SK-N-SH (cell line): ENCODE data around the gene ZDHHC12. TPM values are rescaled to one million over a fixed set of nuclear protein-coding genes. Genes with fewer than 3 reads are reported as not detected.
A peak's percentile ranks its signal among the peaks of the same experiment; 100 is the strongest.

Experiments used
- CTCF ChIA-PET: fragments of 300-600, 350-600 bp; formaldehyde crosslinking; extraction: SDS; loops from one replicate; lab custom pipeline; 2021; lab: Yijun Ruan, JAX
- POLR2A ChIA-PET: fragments of 350-600 bp; sonication (Branson Sonifier 250); formaldehyde crosslinking; extraction: SDS; loops from one replicate; lab custom pipeline; 2020; ENCODE audit warnings: antibody characterized with exemption, inconsistent platforms; lab: Yijun Ruan, JAX
- DNase-seq: peaks from one replicate; pipeline ENCODE4 v3.0.0; 2012
- H2AFZ ChIP-seq: fragments of 200-600 bp; sonication (generic); 2 replicates; pipeline ENCODE4 v1.8.1; 2016; ENCODE audit warnings: antibody characterized with exemption, mild to moderate bottlenecking, low read depth
- H3F3A ChIP-seq: fragments of 200-600 bp; sonication (generic); replicated peaks from 2 replicates; pipeline ENCODE3; 2016; ENCODE audit warnings: antibody characterized with exemption, mild to moderate bottlenecking; ENCODE audit not compliant: insufficient read depth
- H3K27ac ChIP-seq, 2 experiments: fragments of 200-500 bp in 1 of 2; fragments of 200-600 bp in 1 of 2; sonication (Bioruptor generic) in 1 of 2; sonication (generic), shearing (Covaris generic) in 1 of 2; 2 replicates each; pipeline versions ENCODE4 v1.5.1 to v1.6.1; 2014 to 2016; ENCODE audit warnings: low read depth in 2 of 2, inconsistent platforms in 1 of 2, low read length in 1 of 2, mild to moderate bottlenecking in 1 of 2, mixed read lengths in 1 of 2
- H3K27me3 ChIP-seq: fragments of 200-600 bp; sonication (generic), shearing (Covaris generic); 2 replicates; pipeline ENCODE4 v1.6.1; 2016; ENCODE audit warnings: mixed run types; ENCODE audit not compliant: insufficient read depth
- H3K36me3 ChIP-seq, 2 experiments: fragments of 200-500 bp in 1 of 2; fragments of 200-600 bp in 1 of 2; sonication (Bioruptor generic) in 1 of 2; sonication (generic) in 1 of 2; replicated peaks in 1 of 2; 2 replicates each; pipeline versions ENCODE3 to v1.5.1; 2014 to 2016; ENCODE audit warnings: low read length in 1 of 2, mild to moderate bottlenecking in 1 of 2; ENCODE audit not compliant: insufficient read depth in 2 of 2, control insufficient read depth in 1 of 2
- H3K4me1 ChIP-seq, 2 experiments: fragments of 200-500 bp in 1 of 2; fragments of 200-600 bp in 1 of 2; sonication (Bioruptor generic) in 1 of 2; sonication (generic), shearing (Covaris generic) in 1 of 2; 2 replicates each; pipeline versions ENCODE4 v1.5.1 to v1.6.1; 2014 to 2016; ENCODE audit warnings: low read depth in 1 of 2, low read length in 1 of 2, mixed run types in 1 of 2; ENCODE audit not compliant: insufficient read depth in 2 of 2, control insufficient read depth in 1 of 2
- H3K4me2 ChIP-seq: fragments of 200-600 bp; sonication (generic), shearing (Covaris generic); 2 replicates; pipeline ENCODE4 v1.6.1; 2017; ENCODE audit warnings: mixed run types
- H3K4me3 ChIP-seq, 2 experiments: fragments of 200-500 bp in 1 of 2; fragments of 200-600 bp in 1 of 2; sonication (Bioruptor generic) in 1 of 2; sonication (generic), shearing (Covaris generic) in 1 of 2; 2 replicates each; pipeline versions ENCODE4 v1.5.1 to v1.8.1; 2014 to 2016; ENCODE audit warnings: low read depth in 2 of 2, inconsistent platforms in 1 of 2, low read length in 1 of 2, mild to moderate bottlenecking in 1 of 2, mixed read lengths in 1 of 2, moderate library complexity in 1 of 2
- H3K79me2 ChIP-seq: fragments of 200-600 bp; sonication (generic); 2 replicates; pipeline ENCODE4 v1.8.1; 2017; ENCODE audit warnings: mild to moderate bottlenecking; ENCODE audit not compliant: insufficient read depth
- H3K9ac ChIP-seq: fragments of 200-600 bp; sonication (generic); 2 replicates; pipeline ENCODE4 v1.6.1; 2017; ENCODE audit warnings: mixed run types
- H3K9me2 ChIP-seq: fragments of 200-600 bp; sonication (generic); 2 replicates; pipeline ENCODE4 v1.6.1; 2017; ENCODE audit warnings: mixed run types
- H3K9me3 ChIP-seq: fragments of 200-600 bp; sonication (generic); 2 replicates; pipeline ENCODE4 v1.6.1; 2017; ENCODE audit warnings: mixed run types, mild to moderate bottlenecking, moderate library complexity
- H4K20me1 ChIP-seq: fragments of 200-600 bp; sonication (generic); 2 replicates; pipeline ENCODE4 v1.6.1; 2017; ENCODE audit warnings: mild to moderate bottlenecking, mixed run types; ENCODE audit not compliant: insufficient read depth
- CHD2 ChIP-seq: fragments of 150-350 bp; IDR thresholded peaks from 2 replicates; pipeline ENCODE4 v1.6.1; 2018; ENCODE audit warnings: low read length; ENCODE audit not compliant: partially characterized antibody
- GABPA ChIP-seq: IDR thresholded peaks from 2 replicates; pipeline ENCODE4 v1.4.0; 2012; ENCODE audit warnings: low read depth, mild to moderate bottlenecking
- GATA2 ChIP-seq: sonication (generic); formaldehyde crosslinking; IDR thresholded peaks from 2 replicates; pipeline ENCODE4 v1.5.0; 2020; ENCODE audit warnings: mild to moderate bottlenecking, missing genetic modification reagents
- MEF2A ChIP-seq: IDR thresholded peaks from 2 replicates; pipeline ENCODE4 v1.4.0; 2012; ENCODE audit warnings: low read depth, borderline replicate concordance
- MXI1 ChIP-seq: IDR thresholded peaks from 2 replicates; pipeline ENCODE4 v1.6.1; 2012; ENCODE audit warnings: mild to moderate bottlenecking, low read depth, low read length, improper control_type of control experiment
- NFIC ChIP-seq: IDR thresholded peaks from 2 replicates; pipeline ENCODE4 v1.4.0; 2012; ENCODE audit warnings: borderline replicate concordance
- NRF1 ChIP-seq: IDR thresholded peaks from 2 replicates; pipeline ENCODE4 v1.6.1; 2012; ENCODE audit warnings: low read depth, mild to moderate bottlenecking, low read length
- POLR2AphosphoS5 ChIP-seq: IDR thresholded peaks from 2 replicates; pipeline ENCODE4 v1.6.1; 2012; ENCODE audit warnings: low read depth, low read length
- RCOR1 ChIP-seq: fragments of 150-350 bp; IDR thresholded peaks from 2 replicates; pipeline ENCODE4 v1.6.1; 2017; ENCODE audit warnings: antibody characterized with exemption, low read length
- RFX5 ChIP-seq: IDR thresholded peaks from 2 replicates; pipeline ENCODE4 v1.6.1; 2012; ENCODE audit warnings: mild to moderate bottlenecking, improper control_type of control experiment, low read length
- RXRA ChIP-seq: IDR thresholded peaks from 2 replicates; pipeline ENCODE4 v1.4.0; 2012; ENCODE audit warnings: low read depth, mild to moderate bottlenecking, borderline replicate concordance
- SMC3 ChIP-seq: IDR thresholded peaks from 2 replicates; pipeline ENCODE4 v1.6.1; 2012; ENCODE audit warnings: low read depth, low read length, improper control_type of control experiment
- TAF1 ChIP-seq: IDR thresholded peaks from 2 replicates; pipeline ENCODE4 v1.6.1; 2012; ENCODE audit warnings: low read depth, mild to moderate bottlenecking, low read length, moderate library complexity, borderline replicate concordance
- TCF12 ChIP-seq: IDR thresholded peaks from 2 replicates; pipeline ENCODE4 v1.4.0; 2012
- YY1 ChIP-seq: IDR thresholded peaks from 2 replicates; pipeline ENCODE4 v1.4.0; 2012; ENCODE audit warnings: low read depth, mild to moderate bottlenecking
- WGBS: methylation state at CpG from one replicate; pipeline ENCODE4 v1.1.6; 2017; ENCODE audit warnings: low lambda C conversion rate; 5-methylcytosine and 5-hydroxymethylcytosine counted together
- polyA plus RNA-seq, 3 experiments: library from polyadenylated mRNA; depleted of rRNA; stranded (reverse); fragments of >200 nt; gene quantifications; 2 replicates each; pipeline ENCODE4 v1.2.3, GENCODE V29; 2012
- TF ChIP-seq, protein P1 (sequence below): IDR thresholded peaks from 2 replicates; pipeline ENCODE4 v1.4.0; 2012; ENCODE audit warnings: low read depth, borderline replicate concordance
- TF ChIP-seq, protein P2 (sequence below): fragments of 150-350 bp; IDR thresholded peaks from 2 replicates; pipeline ENCODE4 v1.6.1; 2017; ENCODE audit warnings: antibody characterized with exemption, low read length, low read depth, borderline replicate concordance
- TF ChIP-seq, protein P3 (sequence below): IDR thresholded peaks from 2 replicates; pipeline ENCODE4; 2012
- TF ChIP-seq, protein P4 (sequence below): fragments of 150-350 bp; IDR thresholded peaks from 2 replicates; pipeline ENCODE4 v1.6.1; 2016; ENCODE audit warnings: mild to moderate bottlenecking, low read depth, low read length

ZDHHC12 gene
- polyA plus RNA-seq, 1 of the 3 experiments (the other 2 are of a cell fraction) = 51.3 TPM

DNA sequence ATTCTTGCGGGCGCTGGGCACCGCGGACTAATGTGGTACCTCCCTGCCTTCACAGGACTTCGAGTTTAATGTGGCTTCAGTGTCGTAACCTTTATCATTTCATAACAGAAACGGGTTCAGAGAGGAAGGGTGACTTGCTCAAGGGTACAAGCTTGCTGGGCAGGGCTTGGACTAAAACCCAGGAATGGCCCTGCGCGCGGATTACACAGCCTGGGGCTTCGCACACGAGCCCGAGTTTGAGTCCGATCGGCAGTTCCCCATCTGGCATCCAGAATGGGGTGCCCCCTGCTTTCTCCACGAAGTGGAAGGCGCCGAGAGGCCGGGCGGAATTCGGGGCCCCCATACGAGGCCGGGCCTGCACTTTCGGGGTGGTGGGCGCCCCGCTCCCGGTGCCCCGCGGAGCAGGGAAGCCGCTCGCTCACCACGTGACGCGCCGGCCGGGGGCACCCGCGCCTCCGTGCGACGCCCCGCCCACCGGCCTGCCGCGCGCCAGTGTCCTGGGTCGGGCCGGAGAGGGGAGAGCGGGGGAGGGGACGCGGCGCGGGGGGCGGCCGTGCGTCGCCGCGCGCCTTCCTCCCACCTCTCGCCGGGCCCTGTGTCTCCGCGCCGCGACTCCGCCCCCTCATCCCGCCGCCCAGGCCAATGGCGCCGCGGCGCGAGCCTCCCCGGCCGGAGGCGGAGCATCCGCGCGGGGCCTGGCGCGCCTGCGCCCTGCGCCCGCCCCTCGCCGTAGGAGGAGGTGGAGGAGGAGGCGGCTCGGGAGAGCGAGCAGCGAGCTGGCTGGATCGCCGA lies 35.2 kb downstream of the ZDHHC12 start, which contains the start of gene SET:
TSS of gene SET (plus strand) at position 722 of the 792 bp plus-strand sequence. CDS start 361 bp downstream, outside the sequence.
- H3F3A ChIP-seq = peaks cover 18% of the 10 kb centered on the region
- no peak for TF ChIP-seq NFIC
- no peak for TF ChIP-seq RXRA
- TF ChIP-seq, protein P1, sequence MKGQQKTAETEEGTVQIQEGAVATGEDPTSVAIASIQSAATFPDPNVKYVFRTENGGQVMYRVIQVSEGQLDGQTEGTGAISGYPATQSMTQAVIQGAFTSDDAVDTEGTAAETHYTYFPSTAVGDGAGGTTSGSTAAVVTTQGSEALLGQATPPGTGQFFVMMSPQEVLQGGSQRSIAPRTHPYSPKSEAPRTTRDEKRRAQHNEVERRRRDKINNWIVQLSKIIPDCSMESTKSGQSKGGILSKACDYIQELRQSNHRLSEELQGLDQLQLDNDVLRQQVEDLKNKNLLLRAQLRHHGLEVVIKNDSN = peak; percentile 90
- peak; percentile 76 for TF ChIP-seq CHD2
- TF ChIP-seq TCF12 = no peak; the same call in 1 of the 2 replicates
- no peak for TF ChIP-seq YY1
- TF ChIP-seq, protein P2, sequence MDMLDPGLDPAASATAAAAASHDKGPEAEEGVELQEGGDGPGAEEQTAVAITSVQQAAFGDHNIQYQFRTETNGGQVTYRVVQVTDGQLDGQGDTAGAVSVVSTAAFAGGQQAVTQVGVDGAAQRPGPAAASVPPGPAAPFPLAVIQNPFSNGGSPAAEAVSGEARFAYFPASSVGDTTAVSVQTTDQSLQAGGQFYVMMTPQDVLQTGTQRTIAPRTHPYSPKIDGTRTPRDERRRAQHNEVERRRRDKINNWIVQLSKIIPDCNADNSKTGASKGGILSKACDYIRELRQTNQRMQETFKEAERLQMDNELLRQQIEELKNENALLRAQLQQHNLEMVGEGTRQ = peak; percentile 62; the same call in 1 of the 2 replicates
- TF ChIP-seq POLR2AphosphoS5 = peak; percentile 75; the same call in 1 of the 2 replicates
- TF ChIP-seq GATA2 (CRISPR knock-in tag) = no peak
- peak; percentile 48; the same call in 1 of the 2 replicates for TF ChIP-seq MXI1
- TF ChIP-seq GABPA = no peak
- no peak for TF ChIP-seq RCOR1
- TF ChIP-seq, protein P3, sequence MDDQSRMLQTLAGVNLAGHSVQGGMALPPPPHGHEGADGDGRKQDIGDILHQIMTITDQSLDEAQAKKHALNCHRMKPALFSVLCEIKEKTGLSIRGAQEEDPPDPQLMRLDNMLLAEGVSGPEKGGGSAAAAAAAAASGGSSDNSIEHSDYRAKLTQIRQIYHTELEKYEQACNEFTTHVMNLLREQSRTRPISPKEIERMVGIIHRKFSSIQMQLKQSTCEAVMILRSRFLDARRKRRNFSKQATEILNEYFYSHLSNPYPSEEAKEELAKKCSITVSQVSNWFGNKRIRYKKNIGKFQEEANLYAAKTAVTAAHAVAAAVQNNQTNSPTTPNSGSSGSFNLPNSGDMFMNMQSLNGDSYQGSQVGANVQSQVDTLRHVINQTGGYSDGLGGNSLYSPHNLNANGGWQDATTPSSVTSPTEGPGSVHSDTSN = no peak
- TF ChIP-seq MEF2A = no peak
- no peak for TF ChIP-seq RFX5
- peak; percentile 65; the same call in 1 of the 2 replicates for TF ChIP-seq TAF1
- TF ChIP-seq, protein P4, sequence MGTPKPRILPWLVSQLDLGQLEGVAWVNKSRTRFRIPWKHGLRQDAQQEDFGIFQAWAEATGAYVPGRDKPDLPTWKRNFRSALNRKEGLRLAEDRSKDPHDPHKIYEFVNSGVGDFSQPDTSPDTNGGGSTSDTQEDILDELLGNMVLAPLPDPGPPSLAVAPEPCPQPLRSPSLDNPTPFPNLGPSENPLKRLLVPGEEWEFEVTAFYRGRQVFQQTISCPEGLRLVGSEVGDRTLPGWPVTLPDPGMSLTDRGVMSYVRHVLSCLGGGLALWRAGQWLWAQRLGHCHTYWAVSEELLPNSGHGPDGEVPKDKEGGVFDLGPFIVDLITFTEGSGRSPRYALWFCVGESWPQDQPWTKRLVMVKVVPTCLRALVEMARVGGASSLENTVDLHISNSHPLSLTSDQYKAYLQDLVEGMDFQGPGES = no peak
- TF ChIP-seq NRF1 = peak; percentile 79
- TF ChIP-seq SMC3 = no peak
- H3K9me3 ChIP-seq = no peaks in the 10 kb centered on the region
- ChIA-PET CTCF (interaction anchor here (1.5 to 9.1 kb wide), 3 partner anchors 12 to 36 kb away, joined by 3 to 64 read pairs (median 4); partner anchors contain the start of gene PKN3), POLR2A (interaction anchor here (1.0 kb wide), 1 partner anchor 15 kb away, joined by 3 read pairs; no protein-coding TSS in a partner anchor)
- WGBS = 63% methylated on average over 13 of the region's 93 CpGs
- H2AFZ ChIP-seq = peak within 1 kb of the TSS; percentile 99
- peak within 1 kb of the TSS; percentile 90 for H3K4me2 ChIP-seq
- no peaks in the 10 kb centered on the region for H3K9me2 ChIP-seq
- peaks cover 27 to 35% of the 10 kb centered on the region in 2 experiments for H3K36me3 ChIP-seq
- peak within 1 kb of the TSS; percentile 76 to 97 for H3K4me3 ChIP-seq
- peak; percentile 100 for DNase-seq
- H3K27me3 ChIP-seq = no peaks in the 10 kb centered on the region
- peaks cover 33% of the 10 kb centered on the region for H4K20me1 ChIP-seq
- peaks cover 37% of the 10 kb centered on the region for H3K79me2 ChIP-seq
- H3K4me1 ChIP-seq = peaks cover 3 to 6% of the 10 kb centered on the region in 2 experiments; a peak in 2 of 4 replicates
- peak within 1 kb of the TSS; percentile 69 to 93 for H3K27ac ChIP-seq
- H3K9ac ChIP-seq = peak within 1 kb of the TSS; percentile 88
